Esophagus squamous epithelium (tissue), 4 donors: ENCODE results near the gene ESRRB.

Experiments used
- CTCF ChIP-seq, 6 experiments: fragments of 450-650 bp in 4 of 6; fragments of 200-600 bp in 2 of 6; sonication (generic) in 2 of 6; IDR thresholded peaks; one replicate each; pipeline ENCODE4 v1.5.1; 2016 to 2019; ENCODE audit warnings: antibody characterized with exemption in 6 of 6, mild to moderate bottlenecking in 4 of 6, moderate library complexity in 4 of 6
- POLR2A ChIP-seq, 4 donors: fragments of 450-650 bp; IDR thresholded peaks; one replicate each; pipeline ENCODE4 v1.6.1; 2017; ENCODE audit warnings: antibody characterized with exemption in 4 of 4, mild to moderate bottlenecking in 4 of 4, moderate library complexity in 3 of 4

GRCh38 chr14:76490111-76490510 is 114.2 kb downstream of the ESRRB start:
- TF ChIP-seq CTCF (IDR thresholded peaks at IDR 0.05) (no peak), POLR2A (IDR thresholded peaks at IDR 0.05) (no peak)
